ENCODE data around the gene IL31RA.

The IL31RA gene

DNA sequence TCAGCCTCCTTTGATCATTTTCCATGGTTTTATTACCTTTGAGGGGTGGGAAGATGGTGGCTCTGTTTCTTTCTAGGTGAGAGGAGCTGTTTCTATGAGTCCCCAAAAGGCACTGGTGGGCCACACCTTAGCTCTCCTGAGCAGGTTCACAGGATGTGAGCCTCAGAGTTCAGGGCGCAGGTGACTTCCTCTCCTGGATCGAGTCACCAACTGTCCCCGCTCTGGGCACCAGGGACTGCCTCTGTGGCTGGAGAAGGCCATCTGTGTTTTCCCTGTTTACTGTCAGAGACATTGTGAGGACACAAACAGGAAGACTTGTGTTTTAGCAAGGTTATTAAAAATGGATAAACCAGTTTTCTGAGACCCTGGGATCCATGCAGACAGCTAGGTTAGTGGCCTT, 68.5 kb downstream of the IL31RA start:
- H3K9me3 ChIP-seq: no peaks in the 10 kb centered on the region
- no peak overlapping the region for H3K4me3 ChIP-seq (ENCODE audit: low read depth, low read length)
- no peak for DNase-seq
- H3K4me1 ChIP-seq: no peaks in the 10 kb centered on the region; the same call in 1 of the 2 replicates
- no peaks in the 10 kb centered on the region for H3K27me3 ChIP-seq
- H3K36me3 ChIP-seq: no peaks in the 10 kb centered on the region
- no peak for TF ChIP-seq CTCF (IDR thresholded peaks at IDR 0.05; ENCODE audit: low read depth, low read length)

GRCh38 chr5:55920784-55921183, 69.6 kb downstream of the IL31RA start:
- Histone ChIP-seq H3K4me3 (ENCODE audit: low read depth, low read length) (no peak overlapping the region), H3K27me3 (no peaks in the 10 kb centered on the region), H3K9me3 (no peaks in the 10 kb centered on the region), H3K4me1 (no peaks in the 10 kb centered on the region; the same call in 1 of the 2 replicates), H3K36me3 (no peaks in the 10 kb centered on the region)
- no peak for DNase-seq
- peak; percentile 62 for TF ChIP-seq CTCF (IDR thresholded peaks at IDR 0.05; ENCODE audit: low read depth, low read length)

DNA sequence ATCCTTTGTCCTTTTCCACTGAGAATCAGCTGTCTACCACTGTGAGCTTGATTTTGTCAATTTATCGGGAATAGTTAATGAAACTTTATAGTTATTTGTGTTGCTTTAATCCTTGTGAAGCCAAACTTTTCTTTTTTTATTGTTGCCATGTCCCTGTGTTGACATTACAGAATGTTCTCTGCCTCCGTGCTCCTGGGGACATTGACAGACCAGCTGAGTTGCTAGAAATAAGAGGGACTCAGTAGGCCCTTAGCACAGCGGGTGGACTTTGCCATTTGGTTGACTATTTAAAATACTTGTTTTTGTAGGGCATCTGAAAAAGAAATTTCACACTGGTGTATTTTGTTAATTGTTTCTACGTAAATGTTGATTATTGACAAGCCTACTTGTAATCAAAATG, 70.5 kb downstream of the IL31RA start:
- Histone ChIP-seq H3K4me1 (no peaks in the 10 kb centered on the region), H3K27me3 (no peaks in the 10 kb centered on the region), H3K9me3 (no peaks in the 10 kb centered on the region), H3K4me3 (ENCODE audit: low read depth, low read length) (no peak overlapping the region), H3K36me3 (no peaks in the 10 kb centered on the region)
- TF ChIP-seq CTCF (IDR thresholded peaks at IDR 0.05; ENCODE audit: low read depth, low read length): no peak
- DNase-seq: no peak

GRCh38 chr5:55923177-55923771, 72.1 kb downstream of the IL31RA start:
- H3K36me3 ChIP-seq: no peaks in the 10 kb centered on the region
- no peaks in the 10 kb centered on the region for H3K9me3 ChIP-seq
- no peak overlapping the region for H3K4me3 ChIP-seq (ENCODE audit: low read depth, low read length)
- H3K27me3 ChIP-seq: no peaks in the 10 kb centered on the region
- no peak for DNase-seq
- no peaks in the 10 kb centered on the region for H3K4me1 ChIP-seq
- TF ChIP-seq CTCF (IDR thresholded peaks at IDR 0.05; ENCODE audit: low read depth, low read length): no peak

GRCh38 chr5:55923865-55924500, 72.8 kb downstream of the IL31RA start:
- H3K27me3 ChIP-seq: no peaks in the 10 kb centered on the region
- H3K36me3 ChIP-seq: no peaks in the 10 kb centered on the region
- no peak overlapping the region for H3K4me3 ChIP-seq (ENCODE audit: low read depth, low read length)
- TF ChIP-seq CTCF (IDR thresholded peaks at IDR 0.05; ENCODE audit: low read depth, low read length): no peak
- DNase-seq: no peak
- H3K9me3 ChIP-seq: no peaks in the 10 kb centered on the region
- H3K4me1 ChIP-seq: no peaks in the 10 kb centered on the region

- TF ChIP-seq CTCF (IDR thresholded peaks at IDR 0.05; ENCODE audit: low read depth, low read length): no peak
- H3K9me3 ChIP-seq: no peaks in the 10 kb centered on the region
- no peak overlapping the region for H3K4me3 ChIP-seq (ENCODE audit: low read depth, low read length)
- H3K36me3 ChIP-seq: no peaks in the 10 kb centered on the region
- no peak for DNase-seq
- H3K4me1 ChIP-seq: no peaks in the 10 kb centered on the region
- H3K27me3 ChIP-seq: no peaks in the 10 kb centered on the region
Measured at GRCh38 chr5:55924744-55925143, 73.6 kb downstream of the IL31RA start.
